CD4-positive, alpha-beta memory T cell (primary cell): ENCODE measurements around the gene COL23A1. TPM values are rescaled to one million over a fixed set of nuclear protein-coding genes. Genes with fewer than 3 reads are reported as not detected.

Experiments used
- CTCF ChIA-PET: fragments of 350-600 bp; sonication (Branson Sonifier 250); formaldehyde crosslinking; loops from one replicate; lab custom pipeline; 2021; ENCODE audit warnings: inconsistent platforms; ENCODE audit not compliant: partially characterized antibody; lab: Charles Lee
- POLR2A ChIA-PET: fragments of 350-600 bp; sonication (Branson Sonifier 250); formaldehyde crosslinking; loops from one replicate; lab custom pipeline; 2021; ENCODE audit not compliant: partially characterized antibody; lab: Charles Lee
- DNase-seq, 5 donors: peaks; one replicate each; pipeline versions ENCODE4 v3.0.0 to v3.0.0-alpha.2; 2020 to 2022; ENCODE audit warnings: mixed read lengths in 1 of 5
- H3K27ac ChIP-seq: one replicate; pipeline ENCODE4 v1.7.0; 2013; ENCODE audit warnings: low read depth, low read length
- H3K27me3 ChIP-seq: 2 replicates; pipeline ENCODE4 v1.7.0; 2013; ENCODE audit warnings: mild to moderate bottlenecking, low read length, moderate library complexity; ENCODE audit not compliant: insufficient read depth
- H3K36me3 ChIP-seq: 2 replicates; pipeline ENCODE4 v1.7.0; 2013; ENCODE audit warnings: mild to moderate bottlenecking, low read length, moderate library complexity; ENCODE audit not compliant: insufficient read depth
- H3K4me1 ChIP-seq: 2 replicates; pipeline ENCODE4 v1.7.0; 2013; ENCODE audit warnings: mild to moderate bottlenecking, low read length, moderate library complexity; ENCODE audit not compliant: insufficient read depth
- H3K4me3 ChIP-seq, 2 donors: one replicate each; pipeline ENCODE4 v1.7.0; 2013; ENCODE audit warnings: low read length in 2 of 2, mild to moderate bottlenecking in 1 of 2
- H3K9me3 ChIP-seq, 2 donors: one replicate each; pipeline ENCODE4 v1.7.0; 2013; ENCODE audit warnings: low read length in 2 of 2, control low read depth in 1 of 2; ENCODE audit not compliant: control insufficient read depth in 1 of 2
- H3K27ac Mint-ChIP-seq, 7 donors: one replicate each; pipeline ENCODE4 v1.8.0; 2020 to 2021; ENCODE audit warnings: mixed read lengths in 7 of 7, mild to moderate bottlenecking in 6 of 7, inconsistent platforms in 3 of 7, moderate library complexity in 3 of 7
- H3K27me3 Mint-ChIP-seq, 2 donors: one replicate each; pipeline ENCODE4 v1.8.0; 2020 to 2021; ENCODE audit warnings: mixed read lengths in 2 of 2
- H3K36me3 Mint-ChIP-seq, 2 donors: one replicate each; pipeline ENCODE4 v1.8.0; 2020 to 2021; ENCODE audit warnings: mixed read lengths in 2 of 2, inconsistent platforms in 1 of 2, mild to moderate bottlenecking in 1 of 2
- H3K4me1 Mint-ChIP-seq, 4 donors: one replicate each; pipeline ENCODE4 v1.8.0; 2020 to 2021; ENCODE audit warnings: mixed read lengths in 4 of 4, mild to moderate bottlenecking in 1 of 4
- H3K4me3 Mint-ChIP-seq, 8 donors: one replicate each; pipeline ENCODE4 v1.8.0; 2020 to 2021; ENCODE audit warnings: mixed read lengths in 8 of 8, mild to moderate bottlenecking in 7 of 8, moderate library complexity in 6 of 8, inconsistent platforms in 3 of 8
- H3K9me3 Mint-ChIP-seq, 8 donors: one replicate each; pipeline ENCODE4 v1.8.0; 2020 to 2021; ENCODE audit warnings: mixed read lengths in 8 of 8, mild to moderate bottlenecking in 5 of 8, inconsistent platforms in 3 of 8, moderate library complexity in 1 of 8
- intact Hi-C: fragments of 100-400 bp; cut with micrococcal nuclease; formaldehyde crosslinking; loops from one replicate; pipeline ENCODE4 v1.15.1; 2023
- polyA plus RNA-seq, 2 donors: library from polyadenylated mRNA; unstranded; fragments of 300-500 nt; fragmentation: Illumina TruSeq; gene quantifications; one replicate each; pipeline ENCODE4 v1.2.3, GENCODE V29; 2021
- total RNA-seq, 2 experiments: library from RNA; stranded (reverse); gene quantifications; one replicate each; pipeline ENCODE4 v1.2.3, GENCODE V29; 2021

Gene COL23A1
- total and polyA plus RNA-seq, 4 experiments from 2014 or later: 0.17 to 0.25 TPM; not detected in 2

- Mint-ChIP-seq H3K27ac (no peak overlapping the region), H3K27me3 (peaks cover 7 to 19% of the 10 kb centered on the region in 2 donors), H3K9me3 (peaks cover 0 to 4% (median 0%) of the 10 kb centered on the region in 8 donors), H3K4me1 (peaks cover 0 to 3% (median under 1%) of the 10 kb centered on the region in 4 donors), H3K36me3 (no peaks in the 10 kb centered on the region), H3K4me3 (no peak overlapping the region)
- H3K36me3 ChIP-seq: no peaks in the 10 kb centered on the region
- intact Hi-C loops: no loop called here
- no peak overlapping the region for H3K27ac ChIP-seq
- no peaks in the 10 kb centered on the region for H3K27me3 ChIP-seq
- CTCF ChIA-PET: no interaction called here
- no peaks in the 10 kb centered on the region for H3K4me1 ChIP-seq
- DNase-seq: no peak
- POLR2A ChIA-PET: no interaction called here
- no peak overlapping the region for H3K4me3 ChIP-seq
- H3K9me3 ChIP-seq: no peaks in the 10 kb centered on the region
Measured at GRCh38 chr5:178557416-178557815, 32.8 kb downstream of the COL23A1 start.

GRCh38 chr5:178555771-178556211 lies 34.4 kb downstream of the COL23A1 start:
- no peak overlapping the region for H3K27ac Mint-ChIP-seq
- intact Hi-C loops: no loop called here

GRCh38 chr5:178555005-178555404 lies 35.2 kb downstream of the COL23A1 start:
- no peak overlapping the region for H3K27ac ChIP-seq
- intact Hi-C loops: no loop called here
- Mint-ChIP-seq H3K4me3 (no peak overlapping the region), H3K4me1 (no peaks in the 10 kb centered on the region), H3K27ac (no peak overlapping the region), H3K27me3 (peaks cover 6 to 15% of the 10 kb centered on the region in 2 donors), H3K9me3 (no peaks in the 10 kb centered on the region), H3K36me3 (no peaks in the 10 kb centered on the region)
- H3K9me3 ChIP-seq: no peaks in the 10 kb centered on the region
- H3K4me1 ChIP-seq: no peaks in the 10 kb centered on the region
- CTCF ChIA-PET: no interaction called here
- H3K36me3 ChIP-seq: no peaks in the 10 kb centered on the region
- DNase-seq: no peak
- H3K4me3 ChIP-seq: no peak overlapping the region
- H3K27me3 ChIP-seq: no peaks in the 10 kb centered on the region
- POLR2A ChIA-PET: no interaction called here

More at GRCh38 chr5:178555771-178556211, 34.4 kb downstream of the COL23A1 start:
- Histone ChIP-seq H3K27me3 (no peaks in the 10 kb centered on the region), H3K27ac (no peak overlapping the region), H3K36me3 (no peaks in the 10 kb centered on the region), H3K9me3 (no peaks in the 10 kb centered on the region), H3K4me1 (no peaks in the 10 kb centered on the region), H3K4me3 (no peak overlapping the region)
- Mint-ChIP-seq H3K4me3 (no peak overlapping the region), H3K9me3 (no peaks in the 10 kb centered on the region), H3K36me3 (no peaks in the 10 kb centered on the region), H3K27me3 (peaks cover 6 to 15% of the 10 kb centered on the region in 2 donors), H3K4me1 (no peaks in the 10 kb centered on the region)
- POLR2A ChIA-PET: no interaction called here
- no peak for DNase-seq
- CTCF ChIA-PET: no interaction called here

GRCh38 chr5:178554311-178554710 lies 35.9 kb downstream of the COL23A1 start:
- Histone ChIP-seq H3K27ac (no peak overlapping the region), H3K4me3 (no peak overlapping the region), H3K9me3 (no peaks in the 10 kb centered on the region), H3K27me3 (no peaks in the 10 kb centered on the region), H3K36me3 (no peaks in the 10 kb centered on the region), H3K4me1 (no peaks in the 10 kb centered on the region)
- no peaks in the 10 kb centered on the region for H3K4me1 Mint-ChIP-seq
- H3K27ac Mint-ChIP-seq: no peak overlapping the region
- CTCF ChIA-PET: interaction anchor here (0.7 kb wide), 1 partner anchor 275 kb away, joined by 3 read pairs; no protein-coding TSS in a partner anchor
- no peak overlapping the region for H3K4me3 Mint-ChIP-seq
- POLR2A ChIA-PET: no interaction called here
- intact Hi-C loops: loop anchor here (5.0 kb wide), 1 partner anchor 92 kb away; no protein-coding TSS in a partner anchor
- H3K9me3 Mint-ChIP-seq: no peaks in the 10 kb centered on the region
- peaks cover 6 to 12% of the 10 kb centered on the region in 2 donors for H3K27me3 Mint-ChIP-seq
- no peak for DNase-seq
- H3K36me3 Mint-ChIP-seq: no peaks in the 10 kb centered on the region

GRCh38 chr5:178553517-178553916 lies 36.7 kb downstream of the COL23A1 start:
- Mint-ChIP-seq H3K27me3 (peaks cover 6 to 8% of the 10 kb centered on the region in 2 donors), H3K27ac (no peak overlapping the region), H3K4me3 (no peak overlapping the region), H3K4me1 (no peaks in the 10 kb centered on the region), H3K36me3 (no peaks in the 10 kb centered on the region), H3K9me3 (no peaks in the 10 kb centered on the region)
- ChIA-PET CTCF (interaction anchor here (2.0 to 2.6 kb wide), 2 partner anchors 92 to 319 kb away, joined by 7 to 11 read pairs; no protein-coding TSS in a partner anchor), POLR2A (no interaction called here)
- Histone ChIP-seq H3K27me3 (no peaks in the 10 kb centered on the region), H3K4me1 (no peaks in the 10 kb centered on the region), H3K36me3 (no peaks in the 10 kb centered on the region), H3K4me3 (no peak overlapping the region), H3K27ac (no peak overlapping the region), H3K9me3 (no peaks in the 10 kb centered on the region)
- DNase-seq: no peak
- intact Hi-C loops: loop anchor here (5.0 kb wide), 1 partner anchor 91 kb away; no protein-coding TSS in a partner anchor

GRCh38 chr5:178551468-178551867 lies 38.7 kb downstream of the COL23A1 start:
- Histone ChIP-seq H3K4me1 (no peaks in the 10 kb centered on the region), H3K36me3 (no peaks in the 10 kb centered on the region), H3K9me3 (no peaks in the 10 kb centered on the region), H3K4me3 (no peak overlapping the region), H3K27ac (no peak overlapping the region), H3K27me3 (no peaks in the 10 kb centered on the region)
- ChIA-PET CTCF (interaction anchor here (1.1 to 2.6 kb wide), 5 partner anchors 34 to 317 kb away, joined by 3 to 11 read pairs (median 7); no protein-coding TSS in a partner anchor), POLR2A (no interaction called here)
- Mint-ChIP-seq H3K4me3 (no peak overlapping the region), H3K36me3 (no peaks in the 10 kb centered on the region), H3K27ac (no peak overlapping the region), H3K27me3 (peaks cover 6 to 8% of the 10 kb centered on the region in 2 donors), H3K9me3 (no peaks in the 10 kb centered on the region), H3K4me1 (no peaks in the 10 kb centered on the region)
- intact Hi-C loops: loop anchor here (5.0 kb wide), 1 partner anchor 89 kb away; no protein-coding TSS in a partner anchor
- DNase-seq: no peak

- Histone ChIP-seq H3K27me3 (no peaks in the 10 kb centered on the region), H3K4me1 (no peaks in the 10 kb centered on the region), H3K36me3 (no peaks in the 10 kb centered on the region), H3K4me3 (no peak overlapping the region), H3K27ac (no peak overlapping the region), H3K9me3 (no peaks in the 10 kb centered on the region)
- H3K36me3 Mint-ChIP-seq: no peaks in the 10 kb centered on the region
- peaks cover 6 to 8% of the 10 kb centered on the region in 2 donors for H3K27me3 Mint-ChIP-seq
- no peak overlapping the region for H3K27ac Mint-ChIP-seq
- ChIA-PET POLR2A (no interaction called here), CTCF (interaction anchor here (1.1 to 2.6 kb wide), 5 partner anchors 35 to 316 kb away, joined by 3 to 11 read pairs (median 6); no protein-coding TSS in a partner anchor)
- DNase-seq: peak in 2 of 5 donors; percentile 3 to 6
- H3K4me3 Mint-ChIP-seq: no peak overlapping the region
- no peaks in the 10 kb centered on the region for H3K4me1 Mint-ChIP-seq
- no peaks in the 10 kb centered on the region for H3K9me3 Mint-ChIP-seq
- intact Hi-C loops: loop anchor here (5.0 kb wide), 1 partner anchor 89 kb away; no protein-coding TSS in a partner anchor
Measured at GRCh38 chr5:178551059-178551458, 39.1 kb downstream of the COL23A1 start.
